RWPE1 (cell line): ENCODE measurements around the gene SRPK2.
A peak's percentile ranks its signal among the peaks of the same experiment; 100 is the strongest.

Experiments used
- CTCF ChIA-PET: fragments of 350-600 bp; sonication (Branson Sonifier 250); formaldehyde crosslinking; extraction: SDS; loops from one replicate; lab custom pipeline; 2021; lab: Yijun Ruan, JAX
- POLR2A ChIA-PET: fragments of 400-600 bp; formaldehyde crosslinking; extraction: SDS; loops from one replicate; lab custom pipeline; 2020; ENCODE audit warnings: antibody characterized with exemption; ENCODE audit not compliant: low non-redundant PET; lab: Yijun Ruan, JAX
- DNase-seq: peaks from one replicate; pipeline ENCODE4 v3.0.0; 2012; ENCODE audit warnings: low spot score
- H3K27ac ChIP-seq: fragments of 450-650 bp; 2 replicates; pipeline ENCODE4 v1.5.1; 2017
- CTCF ChIP-seq: fragments of 450-650 bp; conservative IDR thresholded peaks from 2 replicates; pipeline ENCODE4 v1.5.1; 2017; ENCODE audit warnings: low read depth, mild to moderate bottlenecking

The SRPK2 gene

GRCh38 chr7:105278565-105278964 is 110.2 kb downstream of the SRPK2 start:
- TF ChIP-seq CTCF, result no peak
- CTCF ChIA-PET, result no interaction called here
- POLR2A ChIA-PET, result no interaction called here
- peak overlapping the region; percentile 65 for H3K27ac ChIP-seq
- no peak for DNase-seq

- peak overlapping the region; percentile 88 for H3K27ac ChIP-seq
- TF ChIP-seq CTCF, result no peak
Measured at GRCh38 chr7:105277341-105277740, 111.4 kb downstream of the SRPK2 start.

GRCh38 chr7:105270117-105270516 is 118.6 kb downstream of the SRPK2 start:
- DNase-seq, result no peak
- no peak for TF ChIP-seq CTCF
- POLR2A ChIA-PET, result no interaction called here
- CTCF ChIA-PET, result no interaction called here
- H3K27ac ChIP-seq, result peak overlapping the region; percentile 52

More at GRCh38 chr7:105277341-105277740, 111.4 kb downstream of the SRPK2 start:
- peak; percentile 91 for DNase-seq
- ChIA-PET CTCF (no interaction called here), POLR2A (no interaction called here)

- ChIA-PET CTCF (no interaction called here), POLR2A (no interaction called here)
- H3K27ac ChIP-seq, result no peak overlapping the region
- DNase-seq, result no peak
- no peak for TF ChIP-seq CTCF
Measured at GRCh38 chr7:105269397-105269796, 119.3 kb downstream of the SRPK2 start.

GRCh38 chr7:105268511-105269392 is 120.0 kb downstream of the SRPK2 start:
- CTCF ChIA-PET, result no interaction called here
- POLR2A ChIA-PET, result no interaction called here
- TF ChIP-seq CTCF, result no peak
- DNase-seq, result peak; percentile 63
- H3K27ac ChIP-seq, result no peak overlapping the region

GRCh38 chr7:105268056-105268455 is 120.7 kb downstream of the SRPK2 start:
- peak; percentile 77 for DNase-seq
- H3K27ac ChIP-seq, result no peak overlapping the region
- TF ChIP-seq CTCF, result no peak
- POLR2A ChIA-PET, result no interaction called here
- CTCF ChIA-PET, result no interaction called here
